GM21526 (cell line): ENCODE data around the gene PRKCZ.

ENCODE experiments used
- ATAC-seq: cut with Tn5 transposase; IDR thresholded peaks from one replicate; pipeline ENCODE4 v1.9.1; 2021; ENCODE audit warnings: moderate library complexity; ENCODE audit not compliant: unreplicated experiment, low FRiP score

The PRKCZ gene

DNA sequence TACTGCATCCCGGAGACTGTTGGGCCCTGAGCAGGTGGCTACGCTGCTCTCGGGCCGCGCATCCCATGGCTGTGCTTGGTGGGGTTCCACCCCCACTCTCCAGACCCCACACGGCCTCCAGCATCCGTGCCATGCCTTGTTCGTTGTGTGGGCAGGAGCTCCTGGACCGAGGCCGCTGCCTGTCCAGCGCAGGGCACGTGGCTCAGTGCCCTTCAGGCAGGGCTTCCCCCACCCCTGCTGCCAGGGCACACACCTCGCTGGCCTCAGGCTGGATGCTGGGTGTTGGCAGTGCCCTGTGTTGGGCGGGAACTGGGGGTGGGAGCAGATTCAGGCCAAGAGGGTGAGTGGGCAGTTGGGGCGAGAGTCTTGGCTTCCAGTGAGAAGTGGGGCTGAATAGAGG is 9.9 kb downstream of the PRKCZ start:
- ATAC-seq = no peak

DNA sequence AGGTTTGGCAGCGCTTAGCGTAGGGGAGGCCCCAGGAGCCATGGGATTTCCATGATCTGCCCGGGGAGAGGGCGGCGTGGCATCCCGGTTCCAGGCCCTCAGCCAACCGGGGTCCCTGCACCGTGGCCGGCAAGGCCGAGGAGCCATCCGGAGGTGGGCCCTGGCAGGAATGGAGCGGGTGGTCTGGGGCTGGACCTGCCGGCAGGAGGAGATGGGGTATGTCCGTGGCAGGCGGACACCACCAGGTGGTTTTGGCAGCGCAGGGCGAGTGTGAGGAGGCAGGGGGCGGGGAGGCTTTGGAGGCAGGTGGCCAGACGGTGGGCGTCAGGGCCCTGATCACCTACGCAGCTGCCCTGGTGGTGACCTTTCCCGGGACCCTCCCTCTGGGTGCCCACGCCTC is 10.3 kb downstream of the PRKCZ start:
- no peak for ATAC-seq

DNA sequence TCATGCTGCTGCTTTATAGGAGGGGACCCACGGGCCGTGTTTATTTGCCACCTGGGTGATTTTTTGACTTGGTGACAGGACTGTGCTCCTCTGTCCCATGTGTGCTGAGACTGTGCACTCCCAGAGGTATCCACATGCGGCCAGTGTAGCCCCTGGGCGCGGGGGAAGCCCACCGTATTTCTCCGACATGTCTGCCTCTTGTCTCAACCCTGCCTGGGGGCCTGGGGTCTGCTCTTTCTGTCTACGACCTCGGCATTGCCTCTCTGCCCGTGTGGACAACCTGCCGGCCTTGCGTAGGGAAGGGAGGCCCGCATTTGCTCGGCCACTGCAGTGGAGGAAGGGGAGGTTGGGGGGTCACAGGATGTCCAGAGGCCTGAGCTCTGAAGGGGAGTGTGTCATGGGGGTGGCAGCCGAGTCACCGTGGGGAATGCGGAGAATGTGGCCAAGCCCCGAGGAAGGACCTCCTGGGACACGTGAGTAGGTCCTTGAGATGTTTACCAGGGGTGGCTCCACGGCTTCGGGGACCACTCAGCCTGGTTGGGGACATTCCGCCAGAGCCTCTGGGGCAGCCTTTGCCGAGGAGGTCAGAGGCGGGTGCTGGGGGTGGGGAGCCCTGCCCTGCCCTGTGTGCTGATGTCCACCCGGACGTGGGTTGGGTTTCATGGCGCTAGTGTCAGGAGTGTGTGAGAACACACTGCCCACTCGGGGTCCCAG is 11.0 kb downstream of the PRKCZ start:
- ATAC-seq = no peak

DNA sequence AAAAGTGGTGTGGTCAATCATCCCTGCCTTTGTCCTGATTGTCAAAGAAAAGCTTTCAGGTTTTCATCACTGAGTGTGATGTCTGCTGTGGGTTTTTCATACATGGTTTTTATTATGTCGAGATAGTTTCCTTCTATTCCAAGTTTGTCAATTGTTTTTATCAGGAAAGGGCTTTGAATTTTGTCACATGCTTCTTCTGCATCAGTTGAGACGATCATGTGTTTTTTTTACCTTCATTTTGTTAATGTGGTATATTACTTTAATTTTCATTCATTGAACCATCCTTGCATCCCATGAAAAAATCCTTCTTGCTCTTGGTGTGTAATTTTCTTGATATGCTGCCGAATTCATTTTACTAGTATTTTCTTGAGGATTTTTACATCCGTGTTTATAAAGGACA is 15.5 kb downstream of the PRKCZ start:
- no peak for ATAC-seq

DNA sequence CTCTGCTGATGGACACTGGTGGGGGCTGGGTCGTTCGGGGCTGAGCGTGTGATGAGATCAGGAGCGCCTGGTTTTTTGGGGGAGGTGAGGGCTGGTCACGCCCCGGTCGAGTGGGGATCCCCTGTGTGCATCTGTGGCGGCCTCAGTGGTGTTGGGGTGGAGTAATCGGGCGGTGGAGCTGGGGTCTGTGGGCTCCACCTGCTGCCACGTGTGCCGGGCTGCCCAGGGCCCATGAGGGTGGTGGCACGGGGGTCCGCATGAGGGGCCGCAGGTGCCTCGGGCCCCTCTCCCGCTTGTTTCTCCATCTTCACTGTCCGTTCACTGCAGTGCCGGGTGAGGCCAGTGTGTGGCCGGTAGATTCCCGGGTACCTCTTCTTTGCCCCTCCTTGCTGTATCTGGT is 17.2 kb downstream of the PRKCZ start:
- no peak for ATAC-seq

DNA sequence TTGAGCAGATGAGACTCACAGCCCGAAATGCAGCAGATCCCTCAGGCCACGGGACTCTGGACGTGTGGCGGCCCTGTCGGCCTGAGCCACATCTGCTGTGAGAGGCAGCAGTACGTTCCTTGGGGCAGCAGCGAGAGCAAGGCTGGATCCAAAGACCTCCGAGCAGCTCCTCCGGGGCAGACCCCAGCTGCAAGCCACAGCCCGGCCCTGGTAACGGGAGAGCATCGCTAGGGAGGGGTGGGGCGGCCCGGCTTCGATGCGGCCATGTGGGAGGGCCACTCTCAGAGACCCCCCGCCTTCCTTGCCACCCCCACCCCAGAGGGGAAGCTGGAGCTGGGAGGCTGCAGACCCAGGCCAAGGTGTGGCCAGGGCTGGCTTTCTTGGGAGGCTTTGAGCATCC is 17.8 kb downstream of the PRKCZ start:
- no peak for ATAC-seq

DNA sequence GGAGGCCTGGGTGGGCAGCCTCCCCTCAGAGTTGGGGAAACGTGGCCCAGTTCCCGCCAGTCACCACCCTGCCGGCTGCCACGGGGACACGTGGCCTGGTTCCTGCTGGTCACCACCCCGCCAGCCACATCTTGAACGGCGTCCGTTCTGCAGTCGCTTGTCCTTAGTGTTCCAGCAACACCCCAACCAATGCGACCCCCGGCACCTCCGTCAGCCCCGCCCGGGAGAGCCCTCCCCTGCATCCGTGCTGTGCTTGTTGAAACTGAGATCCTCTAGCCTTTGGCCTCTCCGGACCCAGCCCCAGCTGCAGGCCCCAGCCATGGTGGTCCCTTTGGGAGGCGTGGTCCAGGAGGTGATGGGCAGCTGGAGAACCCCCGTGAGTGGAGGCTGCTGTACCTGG is 18.7 kb downstream of the PRKCZ start:
- ATAC-seq = no peak

DNA sequence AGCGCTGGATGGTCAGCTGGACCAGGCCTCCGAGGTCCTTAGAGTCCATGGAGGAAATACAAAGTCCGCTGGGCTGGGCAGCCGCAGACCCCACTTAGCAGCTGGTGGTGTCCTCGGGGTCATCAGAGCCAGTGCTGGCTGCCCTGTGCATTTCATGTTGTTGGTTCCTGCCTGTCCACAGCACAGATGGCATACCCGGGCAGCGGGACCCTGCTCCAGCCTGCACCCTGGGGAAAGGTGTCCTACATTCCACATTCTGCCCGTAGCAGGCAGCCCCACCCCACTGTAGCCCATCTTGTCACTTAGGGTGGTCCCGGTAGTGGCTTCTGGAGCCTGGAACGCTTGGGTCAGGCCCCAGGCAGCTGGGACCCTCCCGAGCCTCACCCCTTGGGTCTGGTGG is 19.8 kb downstream of the PRKCZ start:
- no peak for ATAC-seq

DNA sequence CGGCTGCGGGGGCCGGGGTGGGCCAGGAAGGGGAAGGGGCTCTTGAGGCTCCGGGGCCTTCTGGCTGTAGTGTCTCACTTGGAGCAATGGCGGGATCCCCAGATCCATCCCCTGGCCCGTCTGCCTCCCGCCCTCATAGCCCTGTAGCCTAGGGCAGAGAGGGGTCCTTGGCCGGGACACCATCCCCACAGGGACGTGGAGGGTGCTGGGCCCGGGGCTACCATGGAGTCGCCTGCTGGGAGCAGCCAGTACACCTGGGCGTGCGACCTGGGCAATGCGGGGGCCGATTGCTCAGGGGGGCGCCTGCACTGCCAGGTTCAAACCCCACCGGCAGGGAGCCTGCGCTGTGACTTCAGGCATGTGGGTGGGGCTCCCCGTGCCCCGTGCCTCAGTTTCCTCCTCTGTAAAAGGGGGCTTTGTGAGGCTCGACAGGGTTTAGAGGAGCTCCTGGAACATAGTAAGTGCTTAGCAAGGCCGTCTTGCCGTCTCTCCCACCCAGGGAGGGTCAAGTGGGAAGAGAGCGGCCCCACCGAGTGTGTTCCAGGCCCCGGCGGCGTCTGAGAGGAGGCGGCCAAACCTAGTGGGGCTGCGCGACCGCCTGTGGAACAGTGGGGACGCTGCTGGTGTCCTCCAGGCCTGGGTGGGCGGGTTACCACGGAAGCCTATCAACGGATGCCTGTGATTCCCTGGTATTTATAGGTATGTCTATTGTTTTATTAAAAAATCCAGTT is 20.8 kb downstream of the PRKCZ start:
- ATAC-seq = no peak

DNA sequence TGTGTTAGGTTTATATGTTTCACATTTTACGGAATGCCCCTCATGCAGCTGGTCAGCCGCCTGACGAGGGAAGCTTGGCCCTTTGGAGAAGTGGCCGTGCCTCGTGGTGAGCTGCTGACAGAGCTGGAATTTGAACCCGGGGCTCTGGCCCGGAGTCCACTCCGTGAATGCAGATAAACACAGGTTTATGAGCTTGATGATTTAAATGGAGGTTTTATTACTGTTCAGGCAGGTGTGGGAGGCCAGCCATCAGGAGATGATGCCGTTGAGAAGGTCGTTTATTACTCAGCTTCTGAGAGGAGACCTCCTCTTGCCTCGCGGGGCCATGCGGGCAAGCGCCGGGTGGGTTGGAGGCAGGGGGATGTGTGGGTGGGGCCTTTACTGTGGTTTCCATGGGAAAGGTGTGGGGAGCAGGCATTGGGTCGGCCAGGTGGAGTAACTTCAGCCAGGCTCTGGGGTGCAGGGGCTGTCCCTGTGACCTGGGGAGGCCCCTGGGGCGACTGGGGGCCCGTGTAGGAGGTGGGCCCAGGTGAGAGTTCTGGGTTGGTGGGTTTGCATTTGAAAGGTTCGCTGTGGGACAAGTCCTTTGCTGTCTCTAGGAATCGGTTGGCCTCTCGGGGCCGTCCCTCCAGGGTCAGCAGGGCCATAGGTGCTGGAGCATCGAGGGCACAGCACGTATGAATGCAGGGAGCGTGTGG is 22.0 kb downstream of the PRKCZ start:
- ATAC-seq = no peak

DNA sequence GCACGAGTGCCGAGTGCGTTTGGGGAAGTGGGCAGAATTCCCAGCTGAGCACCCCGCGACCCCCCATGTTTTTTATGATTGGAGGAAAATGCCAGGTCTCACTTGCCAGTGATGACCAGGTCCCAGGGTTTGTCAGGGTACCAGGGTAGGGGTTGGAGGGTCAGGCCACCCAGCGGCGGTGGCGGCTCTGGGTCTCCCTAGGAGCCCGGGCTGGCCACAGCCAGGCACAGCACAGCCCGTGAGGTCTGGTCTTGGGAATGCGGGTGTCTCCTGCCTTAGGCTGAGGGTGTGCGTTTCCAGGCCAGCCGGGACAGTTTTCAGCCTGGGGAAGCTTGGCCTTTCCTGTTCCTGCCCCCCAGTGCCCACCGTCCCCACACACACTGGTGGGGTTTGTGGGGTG is 22.7 kb downstream of the PRKCZ start:
- ATAC-seq = no peak

DNA sequence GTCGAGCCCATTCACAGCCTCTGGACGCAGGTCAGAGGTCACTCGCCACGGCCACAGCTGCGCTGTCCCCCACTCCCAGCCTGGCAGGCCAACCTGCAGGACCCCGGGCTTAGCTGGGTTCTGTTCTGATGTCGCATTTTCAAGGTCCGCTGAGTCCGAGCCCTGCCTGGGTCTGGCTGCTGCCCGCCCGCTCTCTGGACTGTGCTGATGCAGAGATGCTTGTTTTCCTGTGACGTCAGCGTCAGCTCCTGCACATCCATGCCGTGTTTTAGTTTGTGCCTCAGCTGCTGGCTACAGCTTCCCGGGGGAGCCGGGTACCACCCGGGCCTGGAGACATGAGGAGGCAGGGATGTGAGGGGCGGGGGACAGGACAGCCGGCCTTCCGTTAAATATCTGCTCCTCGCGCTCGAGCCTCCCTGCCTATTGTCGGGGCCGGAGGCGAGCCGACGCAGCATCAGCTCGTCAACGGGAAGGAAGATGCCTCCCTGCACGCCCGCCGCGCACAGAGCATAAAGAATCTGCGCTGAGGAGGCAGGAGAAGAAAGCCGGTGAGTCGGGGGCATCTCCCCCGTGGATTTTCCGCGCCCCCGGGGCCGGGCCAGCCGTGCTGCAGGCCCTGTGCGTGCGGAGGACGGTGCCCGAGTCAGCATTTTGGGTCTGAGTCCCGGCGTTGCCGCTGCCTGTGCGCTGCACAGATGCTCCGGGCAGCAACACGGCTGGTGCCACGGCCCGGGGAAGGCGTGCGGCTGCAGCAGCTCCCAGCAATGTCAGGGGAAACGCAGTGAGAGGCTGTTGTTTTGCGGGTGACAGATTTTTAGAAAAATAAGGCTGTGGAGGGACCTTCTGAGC is 23.4 kb downstream of the PRKCZ start:
- no peak for ATAC-seq

DNA sequence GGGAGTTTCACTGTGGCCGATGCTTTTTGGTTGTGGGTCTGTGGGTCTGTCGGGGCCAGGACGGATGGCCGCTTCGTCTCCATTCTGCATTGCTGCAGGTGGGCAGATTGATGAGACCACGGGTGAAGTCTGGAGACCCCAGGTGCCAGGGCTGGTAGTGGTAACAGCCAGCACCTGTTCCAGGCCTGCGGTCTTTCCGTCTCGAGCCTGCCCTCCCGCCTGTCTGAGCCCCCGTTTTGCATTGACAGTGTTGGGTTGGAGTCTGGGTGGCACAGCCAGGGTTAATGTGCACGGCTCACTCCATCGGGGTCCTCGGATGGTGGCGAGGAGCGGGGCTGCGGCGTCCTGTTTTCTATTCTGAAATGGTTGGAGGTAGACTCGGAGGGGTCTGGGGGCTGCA is 24.2 kb downstream of the PRKCZ start:
- ATAC-seq = no peak

DNA sequence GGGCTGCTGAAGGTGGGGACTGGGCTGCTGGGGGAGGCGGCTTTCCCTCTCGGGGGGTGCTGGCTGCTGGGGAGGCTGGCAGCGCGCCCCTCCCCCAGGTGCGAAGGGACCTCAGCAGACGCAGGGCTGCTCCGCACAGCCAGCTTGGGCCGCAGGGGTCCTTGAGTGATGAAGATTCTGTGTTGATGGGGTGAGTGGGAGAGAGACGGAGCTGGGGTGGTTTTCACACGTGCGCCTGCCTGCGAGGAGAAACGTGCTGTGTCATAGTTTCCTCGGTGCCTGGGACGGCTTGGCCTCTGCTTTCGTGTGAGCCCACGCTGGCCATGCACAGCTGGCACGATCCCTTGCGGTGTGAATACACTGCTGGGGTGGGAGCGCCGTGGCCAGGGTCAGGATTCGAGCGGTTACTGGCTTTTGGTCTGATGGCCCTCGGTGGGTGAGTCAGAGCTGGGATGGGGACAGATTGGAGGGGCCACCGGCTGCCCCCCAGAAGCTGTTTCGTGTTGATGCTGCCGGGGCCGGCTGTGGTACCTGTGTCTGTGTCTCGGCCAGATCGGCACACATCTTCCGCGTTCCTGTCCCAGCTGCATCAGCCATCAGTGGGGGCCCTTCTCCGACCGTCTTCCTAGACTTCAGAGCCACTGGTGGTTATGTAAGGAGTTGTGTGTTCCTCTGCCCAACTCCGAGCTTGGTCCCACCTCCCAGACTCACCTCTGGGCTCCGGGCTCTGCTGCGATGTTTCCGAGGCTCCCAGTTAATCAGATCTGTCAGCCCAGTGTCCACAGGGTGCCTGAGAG is 24.9 kb downstream of the PRKCZ start:
- no peak for ATAC-seq

DNA sequence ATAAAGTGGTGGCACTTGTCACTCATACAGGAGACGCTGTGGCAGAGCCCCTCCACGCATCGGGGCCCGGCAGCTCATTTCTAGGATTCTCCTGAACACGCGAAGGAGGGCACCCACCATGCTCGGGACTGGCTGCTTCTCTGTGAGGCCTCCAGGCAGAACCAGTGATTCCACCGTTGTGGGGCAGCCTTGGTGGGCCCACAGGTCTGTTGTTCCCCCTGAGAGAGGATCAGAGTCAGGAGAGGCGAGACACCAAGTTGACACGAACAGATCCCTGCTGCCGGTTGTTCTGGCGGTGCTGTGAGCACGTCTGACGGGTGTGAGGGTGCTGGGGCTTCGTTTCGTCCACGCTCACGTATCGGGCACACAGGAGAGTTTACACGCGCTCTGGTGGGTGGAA is 26.6 kb downstream of the PRKCZ start:
- ATAC-seq = no peak

DNA sequence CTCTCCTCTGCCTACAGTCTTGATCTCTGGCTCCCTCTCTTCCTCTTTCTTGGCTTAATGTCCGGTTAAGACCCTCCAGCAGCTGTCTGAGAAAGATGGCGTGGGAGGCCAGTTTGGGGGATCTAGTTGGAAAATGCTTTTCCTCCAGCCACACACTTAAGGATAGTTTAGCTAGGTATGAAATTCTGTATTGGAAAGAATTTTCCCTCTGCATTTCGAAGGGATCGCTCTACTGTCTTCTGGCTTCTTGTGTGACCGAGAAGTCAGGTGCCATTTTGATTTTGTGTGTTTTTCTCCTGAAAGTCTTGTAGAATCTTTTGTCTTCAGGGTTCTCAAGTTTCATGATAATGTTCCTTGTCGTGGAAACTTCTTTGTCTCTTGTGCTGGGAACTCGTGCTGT is 28.0 kb downstream of the PRKCZ start:
- no peak for ATAC-seq

DNA sequence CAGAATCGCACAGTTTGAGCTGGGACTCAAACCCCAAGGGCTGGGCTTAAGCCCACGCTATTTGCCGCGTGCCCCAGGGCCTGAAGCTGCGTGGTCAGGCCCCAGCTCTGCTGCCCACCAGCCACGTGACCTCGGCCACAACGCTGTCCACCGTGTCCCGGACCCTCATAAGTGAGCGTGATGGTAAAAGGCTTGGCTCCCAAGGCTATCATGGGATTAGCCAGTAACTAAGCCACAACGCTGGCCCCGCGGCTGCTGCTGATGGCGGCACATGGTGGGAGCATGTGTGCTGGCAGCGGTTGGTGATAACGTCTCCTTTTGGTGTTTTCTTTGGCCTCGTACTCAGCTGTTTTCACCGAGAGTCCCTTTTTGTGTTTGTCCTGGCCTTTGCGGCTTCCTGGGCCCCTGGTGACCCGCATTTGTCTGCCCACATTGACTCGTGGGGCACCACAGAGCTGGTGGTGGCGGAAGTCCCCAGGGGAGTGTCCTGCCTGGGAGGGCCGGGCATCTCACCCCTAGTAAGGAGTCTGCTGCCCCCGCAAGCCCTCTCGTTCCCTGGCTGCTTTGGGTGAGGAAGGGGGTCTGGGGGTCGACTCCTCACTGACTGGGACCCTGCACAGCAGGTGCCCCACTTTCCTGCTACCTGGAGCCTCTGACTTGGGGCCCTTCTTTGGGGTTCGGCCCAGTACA is 29.3 kb downstream of the PRKCZ start:
- ATAC-seq = no peak

DNA sequence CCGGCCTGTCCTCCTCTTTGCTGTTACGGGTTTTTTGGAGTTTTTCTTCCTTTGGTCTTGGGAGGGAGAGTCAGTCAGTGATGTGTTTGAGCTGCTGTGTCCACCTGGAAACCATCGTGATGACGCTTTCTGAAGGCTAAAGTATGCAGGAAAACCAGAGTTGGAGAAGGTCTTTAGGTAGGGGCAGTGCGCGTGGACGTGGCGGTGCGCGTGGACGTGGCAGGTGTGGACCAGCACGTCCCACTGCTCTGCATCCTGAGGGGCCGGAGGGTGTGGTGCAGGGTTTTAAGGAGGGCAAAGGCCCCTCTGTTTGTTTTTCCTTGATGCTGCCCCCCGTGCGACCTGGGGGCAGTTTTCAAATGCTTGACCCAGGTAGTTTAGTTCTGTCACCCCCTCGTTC is 29.9 kb downstream of the PRKCZ start:
- no peak for ATAC-seq

DNA sequence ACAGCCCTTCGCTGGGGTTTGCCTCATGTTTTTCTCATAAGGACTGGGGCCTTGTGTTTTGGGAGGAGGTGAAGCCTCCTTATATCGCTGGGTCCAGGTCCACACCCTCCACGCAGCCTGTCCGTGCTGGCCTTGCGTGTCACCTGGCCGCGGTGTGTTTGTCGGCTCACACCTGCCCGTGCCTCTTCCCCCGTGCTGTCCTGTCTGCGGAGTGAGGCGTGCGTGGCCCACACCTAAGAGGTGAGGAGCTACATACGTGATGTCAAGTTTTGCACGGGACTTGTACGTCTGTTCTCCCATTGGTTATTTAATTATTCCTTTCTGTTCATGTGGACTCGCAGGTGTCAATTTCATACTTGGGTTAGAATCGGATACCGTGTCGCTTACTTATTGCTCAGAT is 30.7 kb downstream of the PRKCZ start:
- ATAC-seq = no peak
